Measurements from ENCODE around the gene ARHGEF17. TPM values are rescaled to one million over a fixed set of nuclear protein-coding genes. Genes with fewer than 3 reads are reported as not detected.

ARHGEF17 gene
- total RNA-seq, 1 donor from 2014 or later, result 51.5 TPM

GRCh38 chr11:73335204-73335923 lies 27.3 kb downstream of the ARHGEF17 start:
- DNase-seq (peak; percentile 89), ATAC-seq (ENCODE audit: poor library complexity) (peak; percentile 79)

GRCh38 chr11:73337846-73338245 lies 29.8 kb downstream of the ARHGEF17 start:
- intact Hi-C loops (cut with DNase I), result no loop called here
- DNase-seq (no peak), ATAC-seq (ENCODE audit: poor library complexity) (no peak)

More at GRCh38 chr11:73335204-73335923, 27.3 kb downstream of the ARHGEF17 start:
- intact Hi-C loops (cut with DNase I), result loop anchor here (1.0 kb wide), 1 partner anchor 28 kb away; no protein-coding TSS in a partner anchor

GRCh38 chr11:73338279-73338678 lies 30.2 kb downstream of the ARHGEF17 start:
- intact Hi-C loops (cut with DNase I), result no loop called here
- DNase-seq (no peak), ATAC-seq (ENCODE audit: poor library complexity) (no peak)

GRCh38 chr11:73340164-73340563 lies 32.1 kb downstream of the ARHGEF17 start:
- ATAC-seq (ENCODE audit: poor library complexity), result no peak
- no peak for DNase-seq
- intact Hi-C loops (cut with DNase I), result no loop called here

GRCh38 chr11:73342633-73343032 lies 34.6 kb downstream of the ARHGEF17 start:
- intact Hi-C loops (cut with DNase I), result no loop called here
- ATAC-seq (ENCODE audit: poor library complexity), result peak; percentile 36
- no peak for DNase-seq

- DNase-seq (no peak), ATAC-seq (ENCODE audit: poor library complexity) (peak; percentile 5)
- intact Hi-C loops (cut with DNase I), result no loop called here
Observed at GRCh38 chr11:73343076-73343873, 35.2 kb downstream of the ARHGEF17 start.

GRCh38 chr11:73344191-73344607 lies 36.1 kb downstream of the ARHGEF17 start:
- intact Hi-C loops (cut with DNase I), result no loop called here
- DNase-seq, result peak; percentile 66
- ATAC-seq (ENCODE audit: poor library complexity), result peak; percentile 63

- intact Hi-C loops (cut with DNase I), result no loop called here
- no peak for ATAC-seq (ENCODE audit: poor library complexity)
- no peak for DNase-seq
Observed at GRCh38 chr11:73345481-73346160, 37.5 kb downstream of the ARHGEF17 start.

GRCh38 chr11:73346186-73346935 lies 38.3 kb downstream of the ARHGEF17 start:
- no peak for ATAC-seq (ENCODE audit: poor library complexity)

GRCh38 chr11:73347067-73347466 lies 39.0 kb downstream of the ARHGEF17 start:
- DNase-seq (no peak), ATAC-seq (ENCODE audit: poor library complexity) (no peak)
- intact Hi-C loops (cut with DNase I), result no loop called here

More at GRCh38 chr11:73346186-73346935, 38.3 kb downstream of the ARHGEF17 start:
- no peak for DNase-seq
- intact Hi-C loops (cut with DNase I), result no loop called here

- no peak for DNase-seq
- ATAC-seq (ENCODE audit: poor library complexity), result no peak
- intact Hi-C loops (cut with DNase I), result no loop called here
Observed at GRCh38 chr11:73348838-73349237, 40.8 kb downstream of the ARHGEF17 start.

GRCh38 chr11:73349633-73350032 lies 41.6 kb downstream of the ARHGEF17 start:
- intact Hi-C loops (cut with DNase I), result loop anchor here (5.0 kb wide), 1 partner anchor 43 kb away; no protein-coding TSS in a partner anchor
- DNase-seq (no peak), ATAC-seq (ENCODE audit: poor library complexity) (peak; percentile 13)

- peak; percentile 65 for DNase-seq
- ATAC-seq (ENCODE audit: poor library complexity), result peak; percentile 66
- intact Hi-C loops (cut with DNase I), result loop anchor here (5.0 kb wide), 1 partner anchor 41 kb away; no protein-coding TSS in a partner anchor
Observed at GRCh38 chr11:73350908-73351636, 43.0 kb downstream of the ARHGEF17 start.

GRCh38 chr11:73353422-73353821 lies 45.3 kb downstream of the ARHGEF17 start:
- DNase-seq, result no peak
- intact Hi-C loops (cut with DNase I), result loop anchor here (5.0 kb wide), 1 partner anchor 39 kb away; no protein-coding TSS in a partner anchor
- ATAC-seq (ENCODE audit: poor library complexity), result no peak

- intact Hi-C loops (cut with DNase I), result no loop called here
- DNase-seq (no peak), ATAC-seq (ENCODE audit: poor library complexity) (no peak)
Observed at GRCh38 chr11:73355109-73355508, 47.0 kb downstream of the ARHGEF17 start.

- intact Hi-C loops (cut with DNase I), result no loop called here
- DNase-seq, result no peak
- ATAC-seq (ENCODE audit: poor library complexity), result no peak
Observed at GRCh38 chr11:73356979-73357860, 49.1 kb downstream of the ARHGEF17 start.

GRCh38 chr11:73358071-73358470 lies 50.0 kb downstream of the ARHGEF17 start:
- DNase-seq, result no peak
- intact Hi-C loops (cut with DNase I), result no loop called here
- no peak for ATAC-seq (ENCODE audit: poor library complexity)

Measured in Right ventricle myocardium superior (tissue), 1 donor.